Spleen (tissue), 11 donors: Measurements from ENCODE around the gene SF3B1. TPM values are rescaled to one million over a fixed set of nuclear protein-coding genes. Genes with fewer than 3 reads are reported as not detected.
A peak's percentile ranks its signal among the peaks of the same experiment; 100 is the strongest.

Experiments used
- DNase-seq: peaks from one replicate; pipeline ENCODE4 v3.0.0-alpha.2; 2020
- H3K27ac ChIP-seq, 8 donors: fragments of 200-600 bp; sonication (generic) in 7 of 8; 1 replicate in 4 of 8; 2 replicates in 4 of 8; pipeline versions ENCODE4 v1.5.0 to v1.8.0; 2016 to 2021; ENCODE audit warnings: inconsistent platforms in 4 of 8, mild to moderate bottlenecking in 4 of 8, moderate library complexity in 1 of 8
- H3K27me3 ChIP-seq, 7 donors: fragments of 200-600 bp; sonication (generic) in 6 of 7; replicated peaks in 1 of 7; 1 replicate in 4 of 7; 2 replicates in 3 of 7; pipeline versions ENCODE4 v1.5.0 to v1.8.0; 2016 to 2021; ENCODE audit warnings: inconsistent platforms in 3 of 7, mild to moderate bottlenecking in 1 of 7
- H3K36me3 ChIP-seq, 6 donors: fragments of 200-600 bp; sonication (generic) in 5 of 6; 1 replicate in 4 of 6; 2 replicates in 2 of 6; pipeline versions ENCODE4 v1.5.0 to v1.8.0; 2016 to 2021; ENCODE audit warnings: inconsistent platforms in 2 of 6
- H3K4me1 ChIP-seq, 6 donors: fragments of 200-600 bp; sonication (generic) in 5 of 6; 1 replicate in 3 of 6; 2 replicates in 3 of 6; pipeline versions ENCODE4 v1.5.0 to v1.8.0; 2016 to 2021; ENCODE audit warnings: inconsistent platforms in 3 of 6
- H3K4me3 ChIP-seq, 8 donors: fragments of 200-600 bp; sonication (generic) in 7 of 8; 1 replicate in 4 of 8; 2 replicates in 4 of 8; pipeline versions ENCODE4 v1.5.0 to v1.8.0; 2016 to 2021; ENCODE audit warnings: inconsistent platforms in 4 of 8, mild to moderate bottlenecking in 4 of 8, moderate library complexity in 2 of 8
- H3K9me3 ChIP-seq, 8 donors: fragments of 200-600 bp; sonication (generic) in 7 of 8; 1 replicate in 4 of 8; 2 replicates in 4 of 8; pipeline versions ENCODE4 v1.5.0 to v1.8.0; 2016 to 2021; ENCODE audit warnings: inconsistent platforms in 4 of 8
- CTCF ChIP-seq, 11 experiments: fragments of 200-600 bp in 7 of 11; fragments of 450-650 bp in 4 of 11; sonication (generic) in 4 of 11; IDR thresholded peaks in 8 of 11; conservative IDR thresholded peaks in 3 of 11; 1 replicate in 7 of 11; 2 replicates in 4 of 11; pipeline versions ENCODE4 v1.4.0 to v1.8.0; 2016 to 2021; ENCODE audit warnings: antibody characterized with exemption in 11 of 11, inconsistent platforms in 4 of 11, mild to moderate bottlenecking in 1 of 11
- POLR2A ChIP-seq, 3 donors: fragments of 450-650 bp; IDR thresholded peaks; one replicate each; pipeline ENCODE4 v1.5.1; 2017; ENCODE audit warnings: antibody characterized with exemption in 3 of 3, mild to moderate bottlenecking in 1 of 3
- POLR2AphosphoS5 ChIP-seq, 3 donors: sonication (generic); formaldehyde crosslinking; IDR thresholded peaks; one replicate each; pipeline ENCODE4 v1.5.1; 2017; ENCODE audit warnings: antibody characterized with exemption in 3 of 3
- WGBS, 5 donors: extraction: QIAGEN DNeasy Blood & Tissue Kit in 3 of 5; methylation state at CpG; one replicate each; pipeline versions ENCODE4 v1.1.5 to v1.1.7; 2013 to 2018; 5-methylcytosine and 5-hydroxymethylcytosine counted together
- intact Hi-C: fragments of 100-400 bp; cut with DNase I; formaldehyde crosslinking; loops from one replicate; pipeline ENCODE4 v1.15.0; 2023; ENCODE audit warnings: low total_unique reads
- polyA plus RNA-seq, 3 donors: library from polyadenylated mRNA; stranded (reverse); fragments of 200-250 nt; gene quantifications; one replicate each; pipeline ENCODE4 v1.2.1, GENCODE V29; 2013
- total RNA-seq, 7 donors: library from RNA; depleted of rRNA in 3 of 7; stranded (reverse); fragments of >200 nt in 3 of 7; fragmentation: NEBNext Ultra II Directional in 4 of 7; extraction: Animal tissue kit (Norgen Biotek cat#: 25700) in 4 of 7; gene quantifications; one replicate each; pipeline versions ENCODE4 v1.1.0 to v1.2.1, GENCODE V29; 2016 to 2021
- donor health status: healthy with polysubstance abuse.
- donor health status: DM: no; HTN: no; CAD: no; lungs with moderate emphysema.
- donor health status: DM: no; HTN: no; CAD: no.
- donor health status: Bipolar disorder and iron deficiency.
- donor health status: healthy.
- donor health status: DM: no; HTN: no; CAD: no.
- donor health status: DM: yes; HTN: yes; CAD: no.

SF3B1 gene
- total and polyA plus RNA-seq, 10 donors: 256 to 1,150 (median 343) TPM

GRCh38 chr2:197419438-197419837 lies 15.4 kb downstream of the SF3B1 start:
- intact Hi-C loops: no loop called here
- peaks cover 4 to 62% (median 38%) of the 10 kb centered on the region in 6 donors for H3K4me1 ChIP-seq
- H3K27ac ChIP-seq: peak overlapping the region in 1 of 8 donors; percentile 37
- peaks cover 4 to 99% (median 88%) of the 10 kb centered on the region in 6 donors for H3K36me3 ChIP-seq
- no peaks in the 10 kb centered on the region for H3K9me3 ChIP-seq
- no peak for DNase-seq
- no peak overlapping the region for H3K4me3 ChIP-seq
- H3K27me3 ChIP-seq: no peaks in the 10 kb centered on the region
- TF ChIP-seq POLR2AphosphoS5 (IDR thresholded peaks at IDR 0.05) (no peak), CTCF (IDR thresholded peaks at IDR 0.05 in 8 of 11, conservative IDR thresholded peaks at IDR 0.05 in 3 of 11) (no peak), POLR2A (IDR thresholded peaks at IDR 0.05) (no peak)

- peaks cover 0 to 30% (median 15%) of the 10 kb centered on the region in 6 donors for H3K4me1 ChIP-seq
- no peak overlapping the region for H3K4me3 ChIP-seq
- 91 to 100% (median 100%) methylated on average over 1 of the region's 1 CpG for WGBS, 5 donors
- H3K27me3 ChIP-seq: no peaks in the 10 kb centered on the region
- H3K36me3 ChIP-seq: peaks cover 4 to 100% (median 98%) of the 10 kb centered on the region in 6 donors
- H3K27ac ChIP-seq: no peak overlapping the region
- no peak for TF ChIP-seq CTCF (IDR thresholded peaks at IDR 0.05 in 8 of 11, conservative IDR thresholded peaks at IDR 0.05 in 3 of 11)
- TF ChIP-seq POLR2AphosphoS5 (IDR thresholded peaks at IDR 0.05): peak in 1 of 3 donors; percentile 10
- TF ChIP-seq POLR2A (IDR thresholded peaks at IDR 0.05): no peak
- no peak for DNase-seq
- H3K9me3 ChIP-seq: no peaks in the 10 kb centered on the region
- intact Hi-C loops: no loop called here
Measured at GRCh38 chr2:197416268-197416667, 18.6 kb downstream of the SF3B1 start.

- no peaks in the 10 kb centered on the region for H3K27me3 ChIP-seq
- no peak overlapping the region for H3K27ac ChIP-seq
- intact Hi-C loops: no loop called here
- peaks cover 0 to 13% (median 1%) of the 10 kb centered on the region in 6 donors for H3K4me1 ChIP-seq
- H3K9me3 ChIP-seq: no peaks in the 10 kb centered on the region
- WGBS, 5 donors: 81 to 97% (median 86%) methylated on average over 2 of the region's 2 CpGs
- no peak for DNase-seq
- TF ChIP-seq CTCF (IDR thresholded peaks at IDR 0.05 in 8 of 11, conservative IDR thresholded peaks at IDR 0.05 in 3 of 11) (no peak), POLR2AphosphoS5 (IDR thresholded peaks at IDR 0.05) (no peak), POLR2A (IDR thresholded peaks at IDR 0.05) (no peak)
- no peak overlapping the region for H3K4me3 ChIP-seq
- H3K36me3 ChIP-seq: peaks cover 4 to 100% (median 99%) of the 10 kb centered on the region in 6 donors
Measured at GRCh38 chr2:197414515-197414914, 20.3 kb downstream of the SF3B1 start.

- no peak overlapping the region for H3K4me3 ChIP-seq
- DNase-seq: no peak
- 94 to 96% (median 94%) methylated on average over 5 of the region's 5 CpGs for WGBS, 5 donors
- no peaks in the 10 kb centered on the region for H3K9me3 ChIP-seq
- intact Hi-C loops: no loop called here
- H3K4me1 ChIP-seq: peaks cover 0 to 9% (median 0%) of the 10 kb centered on the region in 6 donors
- H3K36me3 ChIP-seq: peaks cover 4 to 100% (median 100%) of the 10 kb centered on the region in 6 donors
- no peak overlapping the region for H3K27ac ChIP-seq
- H3K27me3 ChIP-seq: no peaks in the 10 kb centered on the region
- TF ChIP-seq POLR2A (IDR thresholded peaks at IDR 0.05): no peak
Measured at GRCh38 chr2:197414039-197414438, 20.8 kb downstream of the SF3B1 start.

- 88 to 94% (median 92%) methylated on average over 2 of the region's 2 CpGs for WGBS, 5 donors
- H3K4me1 ChIP-seq: no peaks in the 10 kb centered on the region
- no peaks in the 10 kb centered on the region for H3K9me3 ChIP-seq
- intact Hi-C loops: loop anchor here (10.0 kb wide), 1 partner anchor 621 kb away; no protein-coding TSS in a partner anchor
- no peak overlapping the region for H3K27ac ChIP-seq
- H3K27me3 ChIP-seq: no peaks in the 10 kb centered on the region
- DNase-seq: no peak
- peaks cover 13 to 100% (median 99%) of the 10 kb centered on the region in 6 donors for H3K36me3 ChIP-seq
- TF ChIP-seq POLR2AphosphoS5 (IDR thresholded peaks at IDR 0.05) (no peak), POLR2A (IDR thresholded peaks at IDR 0.05) (no peak), CTCF (IDR thresholded peaks at IDR 0.05 in 8 of 11, conservative IDR thresholded peaks at IDR 0.05 in 3 of 11) (no peak)
- no peak overlapping the region for H3K4me3 ChIP-seq
Measured at GRCh38 chr2:197405582-197405981, 29.2 kb downstream of the SF3B1 start.
